Keratinocyte (primary cell): ENCODE data around the gene ANO10. TPM values are rescaled to one million over a fixed set of nuclear protein-coding genes. Genes with fewer than 3 reads are reported as not detected.

Experiments
- DNase-seq: peaks from one replicate; pipeline ENCODE4 v3.0.0-alpha.2; 2011; ENCODE audit warnings: low read depth, missing footprints, low spot score
- FAIRE-seq: peaks from 2 replicates; lab custom pipeline; 2011; peaks lifted over from hg19 to GRCh38; lab: Jason Lieb, UNC
- H2AFZ ChIP-seq: 2 replicates; pipeline ENCODE4 v1.6.0; 2012; ENCODE audit warnings: low read length, control low read depth, inconsistent platforms; ENCODE audit not compliant: control insufficient read depth
- H3K27ac ChIP-seq: 2 replicates; pipeline ENCODE4 v1.5.1; 2011; ENCODE audit warnings: low read length; ENCODE audit not compliant: control insufficient read depth, insufficient read depth
- H3K27me3 ChIP-seq: 3 replicates; pipeline ENCODE4 v1.6.0; 2011; ENCODE audit warnings: low read length; ENCODE audit not compliant: control insufficient read depth, insufficient read depth; ENCODE audit errors: extremely low read depth
- H3K36me3 ChIP-seq, 2 experiments: 2 replicates in 1 of 2; 3 replicates in 1 of 2; pipeline ENCODE4 v1.5.1; 2011; ENCODE audit warnings: low read length in 2 of 2, mild to moderate bottlenecking in 1 of 2; ENCODE audit not compliant: control insufficient read depth in 2 of 2, insufficient read depth in 2 of 2; ENCODE audit errors: extremely low read depth in 1 of 2
- H3K4me1 ChIP-seq: 3 replicates; pipeline ENCODE4 v1.5.1; 2011; ENCODE audit warnings: low read length; ENCODE audit not compliant: control insufficient read depth, insufficient read depth; ENCODE audit errors: extremely low read depth
- H3K4me2 ChIP-seq: 3 replicates; pipeline ENCODE4 v1.6.0; 2011; ENCODE audit warnings: low read depth, low read length; ENCODE audit not compliant: control insufficient read depth, insufficient read depth; ENCODE audit errors: extremely low read depth
- H3K4me3 ChIP-seq, 3 experiments: fragments of 200-600 bp in 1 of 3; sonication (generic) in 1 of 3; 2 replicates in 2 of 3; 3 replicates in 1 of 3; pipeline ENCODE4 v1.5.1; 2011 to 2016; ENCODE audit warnings: low read length in 3 of 3, mild to moderate bottlenecking in 3 of 3, control low read depth in 2 of 3, inconsistent platforms in 1 of 3, low read depth in 1 of 3, mixed read lengths in 1 of 3, mixed run types in 1 of 3, moderate library complexity in 1 of 3; ENCODE audit not compliant: control insufficient read depth in 2 of 3, insufficient read depth in 2 of 3; ENCODE audit errors: extremely low read depth in 1 of 3
- H3K79me2 ChIP-seq: 2 replicates; pipeline ENCODE4 v1.6.0; 2012; ENCODE audit warnings: low read length; ENCODE audit not compliant: control insufficient read depth, insufficient read depth
- H3K9ac ChIP-seq: 3 replicates; pipeline ENCODE4 v1.6.0; 2011; ENCODE audit warnings: low read length; ENCODE audit not compliant: control insufficient read depth, insufficient read depth; ENCODE audit errors: extremely low read depth
- H3K9me1 ChIP-seq: 3 replicates; pipeline ENCODE4 v1.6.0; 2011; ENCODE audit warnings: low read length; ENCODE audit not compliant: control insufficient read depth, insufficient read depth; ENCODE audit errors: extremely low read depth
- H3K9me3 ChIP-seq: 2 replicates; pipeline ENCODE4 v1.5.1; 2012; ENCODE audit warnings: low read depth, low read length; ENCODE audit not compliant: control insufficient read depth
- H4K20me1 ChIP-seq: 3 replicates; pipeline ENCODE4 v1.6.0; 2011; ENCODE audit warnings: low read length; ENCODE audit not compliant: control insufficient read depth, insufficient read depth; ENCODE audit errors: extremely low read depth
- EZH2 ChIP-seq: IDR thresholded peaks from one replicate; pipeline ENCODE4 v1.6.1; 2012; ENCODE audit warnings: inconsistent platforms, mild to moderate bottlenecking, low read length, moderate library complexity
- dilution Hi-C: fragments of 300-500 bp; cut with MboI; formaldehyde crosslinking; loops from one replicate; pipeline ENCODE4 v1.7.0; 2020; ENCODE audit warnings: low sequenced_read_pairs; ENCODE audit not compliant: extremely low pct_ligation_motif_present
- polyA plus RNA-seq, 5 experiments: library from polyadenylated mRNA; depleted of rRNA in 3 of 5; stranded (reverse) in 3 of 5; stranded (forward) in 1 of 5; unstranded in 1 of 5; fragments of >200 nt; gene quantifications; 1 replicate in 1 of 5; 2 replicates in 3 of 5; 3 replicates in 1 of 5; pipeline versions ENCODE4 v1.2.1 to v1.2.3, GENCODE V29; 2011 to 2012; ENCODE audit warnings: missing spikeins in 2 of 5, low read depth in 1 of 5, low replicate concordance in 1 of 5
- TF ChIP-seq, protein P1 (sequence below), 3 experiments: IDR thresholded peaks in 1 of 3; conservative IDR thresholded peaks in 1 of 3; optimal IDR thresholded peaks in 1 of 3; 2 replicates in 2 of 3; 3 replicates in 1 of 3; pipeline versions ENCODE3 to v1.5.1; 2011; ENCODE audit warnings: low read length in 3 of 3, mild to moderate bottlenecking in 3 of 3, moderate library complexity in 2 of 3, control low read depth in 1 of 3, inconsistent platforms in 1 of 3; ENCODE audit not compliant: insufficient read depth in 2 of 3; ENCODE audit errors: extremely low read depth in 1 of 3

Gene ANO10
- polyA plus RNA-seq, 1 donor (not counting 4 experiments of a cell fraction or from before 2014, with no cell fraction given): 48.8 TPM

- TF ChIP-seq, protein P1, sequence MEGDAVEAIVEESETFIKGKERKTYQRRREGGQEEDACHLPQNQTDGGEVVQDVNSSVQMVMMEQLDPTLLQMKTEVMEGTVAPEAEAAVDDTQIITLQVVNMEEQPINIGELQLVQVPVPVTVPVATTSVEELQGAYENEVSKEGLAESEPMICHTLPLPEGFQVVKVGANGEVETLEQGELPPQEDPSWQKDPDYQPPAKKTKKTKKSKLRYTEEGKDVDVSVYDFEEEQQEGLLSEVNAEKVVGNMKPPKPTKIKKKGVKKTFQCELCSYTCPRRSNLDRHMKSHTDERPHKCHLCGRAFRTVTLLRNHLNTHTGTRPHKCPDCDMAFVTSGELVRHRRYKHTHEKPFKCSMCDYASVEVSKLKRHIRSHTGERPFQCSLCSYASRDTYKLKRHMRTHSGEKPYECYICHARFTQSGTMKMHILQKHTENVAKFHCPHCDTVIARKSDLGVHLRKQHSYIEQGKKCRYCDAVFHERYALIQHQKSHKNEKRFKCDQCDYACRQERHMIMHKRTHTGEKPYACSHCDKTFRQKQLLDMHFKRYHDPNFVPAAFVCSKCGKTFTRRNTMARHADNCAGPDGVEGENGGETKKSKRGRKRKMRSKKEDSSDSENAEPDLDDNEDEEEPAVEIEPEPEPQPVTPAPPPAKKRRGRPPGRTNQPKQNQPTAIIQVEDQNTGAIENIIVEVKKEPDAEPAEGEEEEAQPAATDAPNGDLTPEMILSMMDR (optimal IDR thresholded peaks at IDR 0.05 in 1 of 3, IDR thresholded peaks at IDR 0.05 in 1 of 3, conservative IDR thresholded peaks at IDR 0.05 in 1 of 3; ENCODE audit: extremely low read depth in 1 of 3, insufficient read depth in 2 of 3, low read length in 3 of 3): no peak
- no peak for TF ChIP-seq EZH2
- Histone ChIP-seq H3K79me2 (no peaks in the 10 kb centered on the region), H4K20me1 (peaks cover 2% of the 10 kb centered on the region), H2AFZ (no peak overlapping the region), H3K4me3 (no peak overlapping the region), H3K36me3 (no peaks in the 10 kb centered on the region), H3K27ac (peak overlapping the region; percentile 61), H3K9me1 (no peaks in the 10 kb centered on the region), H3K27me3 (no peaks in the 10 kb centered on the region), H3K4me2 (peak overlapping the region; percentile 57), H3K9me3 (no peaks in the 10 kb centered on the region), H3K9ac (no peak overlapping the region), H3K4me1 (peaks cover 12% of the 10 kb centered on the region)
- FAIRE-seq: peak; percentile 67
- DNase-seq: peak; percentile 26
- dilution Hi-C loops: no loop called here
These were observed 232.2 kb downstream of the ANO10 start for GRCh38 chr3:43389388-43390254.

DNA sequence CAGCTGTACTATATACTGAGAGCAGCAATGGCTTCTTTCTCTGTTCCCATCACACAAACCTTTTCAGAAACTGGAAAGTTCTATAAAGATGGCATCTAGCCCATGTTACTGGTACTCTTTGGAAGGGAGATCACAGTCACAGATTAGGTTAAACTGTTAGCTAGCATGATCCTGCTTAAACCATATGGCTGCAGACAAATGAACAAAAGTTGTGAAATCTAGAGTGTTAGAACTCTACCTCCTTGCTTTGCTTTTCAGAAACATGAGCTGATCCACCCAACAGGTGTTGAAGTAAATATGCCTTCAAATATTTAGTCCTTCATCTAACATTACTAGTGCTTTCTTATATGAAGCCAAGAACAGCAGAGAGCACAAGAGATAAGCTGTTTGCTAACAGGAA, 232.9 kb downstream of the ANO10 start:
- Histone ChIP-seq H3K4me3 (no peak overlapping the region), H3K79me2 (no peaks in the 10 kb centered on the region), H3K9ac (no peak overlapping the region), H3K36me3 (no peaks in the 10 kb centered on the region), H4K20me1 (peaks cover 2% of the 10 kb centered on the region), H3K9me1 (no peaks in the 10 kb centered on the region), H3K9me3 (no peaks in the 10 kb centered on the region), H2AFZ (no peak overlapping the region), H3K27me3 (no peaks in the 10 kb centered on the region), H3K4me2 (no peak overlapping the region), H3K27ac (no peak overlapping the region), H3K4me1 (peaks cover 12% of the 10 kb centered on the region)
- FAIRE-seq (no peak), DNase-seq (no peak)
- dilution Hi-C loops: no loop called here
- TF ChIP-seq, protein P1 (optimal IDR thresholded peaks at IDR 0.05 in 1 of 3, IDR thresholded peaks at IDR 0.05 in 1 of 3, conservative IDR thresholded peaks at IDR 0.05 in 1 of 3; ENCODE audit: extremely low read depth in 1 of 3, insufficient read depth in 2 of 3, low read length in 3 of 3): no peak
- TF ChIP-seq EZH2: no peak
